Stimulated activated CD8-positive, alpha-beta memory T cell treated with anti-CD3 and anti-CD28 coated beads, Interleukin-4, amount 100 ng/mL, for 4 hours (primary cell): ENCODE data around the gene HECTD2.
"Not testable (repeated sequence)": the region's sequence is repeated elsewhere in the genome, so short reads cannot be mapped to it uniquely, and the experiment has no call there.

ENCODE experiments used
- DNase-seq, 2 donors: peaks; one replicate each; pipeline ENCODE4 v3.0.0-alpha.2; 2020; ENCODE audit warnings: low read depth in 2 of 2, low spot score in 1 of 2

The HECTD2 gene

DNA sequence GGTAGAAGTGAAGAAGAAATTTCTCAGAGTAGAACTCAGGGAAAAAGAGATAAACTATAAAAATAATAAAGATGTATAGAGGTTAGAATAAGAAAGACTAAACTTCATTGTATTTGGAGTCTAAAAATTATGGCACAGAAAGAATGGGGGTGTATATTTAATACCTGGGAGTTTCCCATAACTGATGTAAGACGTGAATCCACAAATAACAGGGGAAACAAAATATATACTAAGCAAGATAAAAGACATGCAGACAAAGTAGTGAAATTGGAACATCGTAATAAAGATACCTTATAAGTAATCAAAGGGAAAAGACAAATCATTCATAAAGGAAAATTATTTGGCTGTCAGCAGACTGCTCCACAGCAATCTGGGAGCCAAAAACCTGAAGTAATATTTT is 62.8 kb downstream of the HECTD2 start:
- DNase-seq = no peak

- no peak for DNase-seq
These were observed 63.9 kb downstream of the HECTD2 start for GRCh38 chr10:91474009-91474408.

DNA sequence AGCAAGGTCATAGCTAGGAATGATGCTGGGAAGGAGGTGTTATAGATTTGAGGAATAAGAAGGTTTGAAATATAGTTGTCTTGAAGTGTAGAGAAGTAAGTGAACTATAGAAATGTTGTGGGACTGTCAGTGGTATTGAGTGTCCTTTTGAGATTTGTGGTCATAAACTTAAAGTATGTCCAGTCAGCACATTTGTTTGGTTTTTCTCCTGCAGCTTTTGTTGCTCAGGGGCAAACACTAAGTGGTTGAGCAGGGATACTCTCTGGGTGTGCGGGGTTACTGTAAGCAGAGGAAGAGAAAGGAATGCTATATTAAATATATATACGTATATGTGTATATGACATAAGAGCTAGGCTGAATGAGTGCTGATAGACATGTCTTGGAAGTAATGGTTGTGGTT is 67.1 kb downstream of the HECTD2 start:
- DNase-seq = no peak

GRCh38 chr10:91479583-91479982 is 69.4 kb downstream of the HECTD2 start:
- DNase-seq = no peak

DNA sequence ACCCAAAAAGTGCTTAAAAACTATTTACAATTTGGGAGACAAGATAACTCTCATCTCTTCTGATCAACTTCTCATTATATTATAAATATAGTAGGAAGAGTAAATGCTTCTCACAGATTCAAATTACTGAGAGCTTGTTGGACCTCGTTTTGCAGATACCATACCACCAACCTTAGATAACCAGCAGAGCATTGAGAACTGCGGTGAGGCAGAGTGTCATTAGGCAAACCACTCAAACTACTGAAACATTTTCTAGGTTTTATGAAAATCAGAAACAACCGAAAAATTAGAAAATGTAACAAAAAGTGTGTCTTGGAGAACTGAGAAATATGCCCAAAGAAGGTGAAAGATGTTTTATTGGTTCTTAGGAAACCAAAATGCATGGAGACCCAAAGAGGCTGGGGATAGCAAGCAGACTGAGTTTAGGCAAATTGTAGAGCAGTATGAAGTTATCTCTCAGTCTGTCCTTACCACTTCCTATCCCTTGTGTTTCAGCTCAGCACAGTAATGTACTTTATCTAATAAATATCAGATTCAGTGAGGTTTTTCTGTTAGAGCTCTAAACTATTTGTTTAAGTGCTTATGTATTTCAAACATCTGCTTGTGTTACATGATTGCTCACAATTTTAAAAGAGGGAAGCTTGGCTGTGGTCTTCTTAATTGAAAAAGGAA is 77.9 kb downstream of the HECTD2 start:
- DNase-seq = no peak

- DNase-seq = no peak
These were observed 83.2 kb downstream of the HECTD2 start for GRCh38 chr10:91493313-91493712.

DNA sequence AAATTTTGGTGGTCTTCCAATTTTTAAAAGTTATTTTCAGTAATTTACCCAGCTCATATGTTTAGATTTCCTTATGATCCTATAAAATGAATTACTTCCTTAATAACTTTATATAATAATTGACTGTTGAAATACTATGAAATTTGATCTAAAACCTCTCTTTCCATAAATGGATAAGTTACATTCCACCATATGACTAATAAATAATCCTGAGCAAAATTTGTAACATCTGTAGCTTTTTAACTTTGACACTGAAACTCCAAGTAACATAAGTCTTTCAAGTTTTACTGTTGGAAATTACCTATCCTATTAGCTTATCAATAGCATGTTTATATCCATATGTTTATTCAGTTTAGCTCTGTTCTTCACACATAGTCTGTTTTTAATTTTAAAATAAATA is 85.3 kb downstream of the HECTD2 start:
- DNase-seq = no peak

DNA sequence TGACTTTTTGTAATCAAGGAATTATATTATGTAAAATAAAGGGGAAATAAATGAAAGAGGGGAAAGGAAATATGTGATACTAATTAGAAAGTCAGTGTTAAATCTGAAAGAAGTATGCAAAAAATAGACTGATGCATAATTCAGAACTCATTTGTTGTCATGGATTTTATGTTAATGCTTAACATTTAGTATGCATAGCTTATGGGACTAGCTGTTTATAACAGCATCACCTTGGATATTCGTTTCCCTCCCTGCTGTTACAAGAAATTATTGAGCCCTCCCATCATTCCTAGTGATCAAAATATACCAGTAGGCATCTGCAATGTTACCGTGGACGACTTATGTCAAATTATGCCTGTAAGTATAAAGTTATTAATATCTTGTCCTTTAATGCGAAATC is 85.9 kb downstream of the HECTD2 start:
- no peak for DNase-seq

DNA sequence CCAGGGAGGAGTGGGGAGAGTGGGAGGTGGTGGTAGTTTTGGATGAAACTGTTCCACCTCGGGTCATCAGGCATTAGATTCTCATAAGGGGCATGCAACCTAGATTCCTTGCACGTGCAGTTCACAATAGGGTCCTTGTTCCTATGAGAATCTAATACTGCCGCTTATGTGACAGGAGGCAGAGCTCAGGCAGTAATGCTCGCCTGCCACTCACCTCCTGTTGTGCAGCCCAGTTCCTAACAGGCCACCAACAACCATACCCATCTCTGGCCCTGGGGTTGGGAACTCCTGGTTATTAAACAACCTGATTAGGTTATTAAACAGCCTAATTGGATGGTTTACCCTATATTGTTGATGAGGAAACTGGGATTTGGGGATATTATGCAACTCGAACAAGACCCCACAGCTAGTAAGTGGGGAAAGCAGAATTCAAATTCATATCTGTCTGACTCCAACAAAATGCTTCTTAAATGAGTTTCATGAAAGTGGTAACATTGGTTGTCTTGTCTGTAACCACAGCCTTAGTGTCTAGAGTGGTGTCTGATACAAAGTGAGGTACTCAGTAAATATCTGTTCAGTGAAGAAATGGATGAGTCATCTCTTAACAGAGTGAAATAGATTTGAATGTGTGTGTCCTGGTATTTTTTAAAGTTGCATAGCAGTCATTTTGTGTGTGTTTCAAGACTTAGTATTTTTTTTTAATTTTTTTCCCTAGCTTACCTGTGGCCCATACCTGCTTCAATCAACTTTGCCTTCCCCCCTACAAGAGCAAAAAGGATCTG is 101.6 kb downstream of the HECTD2 start:
- no peak for DNase-seq

- no peak for DNase-seq
These were observed 102.3 kb downstream of the HECTD2 start for GRCh38 chr10:91512458-91512857.

DNA sequence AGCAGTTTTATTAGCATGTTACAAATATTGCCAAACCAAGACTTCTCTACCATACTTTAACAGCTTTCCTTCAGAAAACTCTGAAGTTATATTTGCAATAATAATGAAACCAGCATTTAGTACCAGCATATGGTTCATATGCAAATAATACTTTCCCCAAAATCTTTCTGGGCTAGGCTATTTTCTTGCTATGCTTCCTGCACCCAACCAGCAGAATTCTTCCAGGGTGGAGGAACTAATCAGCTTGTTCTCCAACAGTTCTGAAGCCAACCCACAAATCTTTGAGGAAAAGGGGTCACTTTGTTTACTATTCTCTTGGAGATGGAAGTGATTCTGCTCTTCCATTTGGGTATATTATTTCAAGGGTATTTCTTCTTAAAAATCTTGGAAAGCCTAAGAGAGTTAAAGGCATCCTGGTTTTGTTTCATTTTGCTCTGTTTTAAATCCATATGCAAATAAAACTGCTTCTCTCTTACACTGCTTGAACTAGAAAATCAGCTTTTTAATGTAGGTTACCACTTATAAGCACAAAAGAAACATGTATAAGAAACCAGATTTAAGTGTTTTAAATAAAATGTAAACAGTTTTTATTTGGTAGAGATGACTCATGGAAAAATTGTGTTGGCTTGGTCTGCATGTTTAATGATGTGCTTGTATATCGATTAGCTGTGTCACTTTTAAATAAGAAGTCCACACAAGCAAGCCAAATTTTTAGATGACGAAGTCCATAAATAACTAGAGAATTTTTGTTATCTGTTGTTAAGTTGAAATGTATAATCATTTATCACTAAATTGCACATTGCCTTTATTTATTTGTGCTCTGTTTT is 103.7 kb downstream of the HECTD2 start:
- no peak for DNase-seq

- DNase-seq = no peak
These were observed 104.6 kb downstream of the HECTD2 start for GRCh38 chr10:91514787-91515186.

DNA sequence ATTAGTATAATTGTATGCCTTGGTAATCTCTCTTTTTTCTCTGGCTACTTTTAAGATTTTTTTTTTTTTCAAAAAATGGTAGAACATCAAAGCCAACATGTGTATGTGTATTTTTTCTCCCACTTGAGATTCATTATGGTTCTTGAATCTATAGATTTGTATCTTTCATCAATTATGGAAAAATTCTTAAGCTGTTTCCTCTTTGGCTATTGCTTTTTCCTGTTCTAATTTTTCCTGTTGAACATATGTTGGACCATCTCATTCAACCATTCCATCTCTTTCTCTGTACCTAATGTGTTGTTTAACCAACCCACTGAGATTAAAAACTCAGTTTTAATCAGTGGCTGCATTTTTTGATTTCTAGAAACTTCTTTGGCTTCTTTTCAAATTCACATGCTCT is 107.2 kb downstream of the HECTD2 start:
- no peak for DNase-seq

- no peak for DNase-seq
These were observed 109.9 kb downstream of the HECTD2 start for GRCh38 chr10:91519899-91520514.

DNA sequence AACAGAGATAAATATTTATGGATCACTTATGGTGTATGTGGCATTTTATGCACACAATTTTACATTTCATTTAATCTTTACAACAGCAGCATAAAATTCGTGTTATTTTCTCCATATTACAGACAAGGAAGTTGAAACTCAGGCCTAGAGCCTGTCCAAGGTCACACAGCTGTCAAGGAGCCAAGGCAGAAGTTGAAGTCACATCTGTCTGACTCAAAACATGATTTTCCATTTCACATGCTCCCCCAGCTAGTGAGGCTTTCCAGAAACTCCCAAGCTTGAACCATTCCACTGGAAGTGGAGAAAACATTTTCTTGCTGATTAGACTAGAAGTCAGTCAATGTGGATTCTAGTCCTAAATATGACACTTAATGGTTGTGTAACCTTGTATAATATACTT is 110.5 kb downstream of the HECTD2 start:
- DNase-seq = no peak

- DNase-seq = no peak
These were observed 111.3 kb downstream of the HECTD2 start for GRCh38 chr10:91521439-91521838.

GRCh38 chr10:91525896-91526712 is 116.0 kb downstream of the HECTD2 start:
- DNase-seq = no peak

- DNase-seq = no peak
These were observed 117.9 kb downstream of the HECTD2 start for GRCh38 chr10:91528080-91528479.

GRCh38 chr10:91528768-91529167 is 118.6 kb downstream of the HECTD2 start:
- no peak for DNase-seq

- not testable (repeated sequence) for DNase-seq
These were observed 124.6 kb downstream of the HECTD2 start for GRCh38 chr10:91534789-91535188.

- no peak for DNase-seq
These were observed 126.0 kb downstream of the HECTD2 start for GRCh38 chr10:91536111-91536510.
